HG03280 (cell line): ENCODE results near the gene AP3S2.
"Not testable (repeated sequence)": the region's sequence is repeated elsewhere in the genome, so short reads cannot be mapped to it uniquely, and the experiment has no call there.

Experiments
- ATAC-seq: cut with Tn5 transposase; IDR thresholded peaks from one replicate; pipeline ENCODE4 v1.9.1; 2021; ENCODE audit warnings: mild to moderate bottlenecking, moderate library complexity; ENCODE audit not compliant: unreplicated experiment

The AP3S2 gene

GRCh38 chr15:89783111-89783860 lies 110.5 kb downstream of the AP3S2 start:
- ATAC-seq = no peak

GRCh38 chr15:89782619-89782950 lies 111.2 kb downstream of the AP3S2 start:
- ATAC-seq = not testable (repeated sequence)

- no peak for ATAC-seq
Observed at GRCh38 chr15:89781891-89782618, 111.7 kb downstream of the AP3S2 start.

GRCh38 chr15:89781055-89781454 lies 112.7 kb downstream of the AP3S2 start:
- ATAC-seq = no peak

GRCh38 chr15:89780601-89781000 lies 113.2 kb downstream of the AP3S2 start:
- ATAC-seq = no peak
